Lower leg skin (tissue), 3 donors: ENCODE results near the gene CA12.

Source experiments
- CTCF ChIP-seq, 3 donors: fragments of 450-650 bp; IDR thresholded peaks; one replicate each; pipeline ENCODE4 v1.5.1; 2016; ENCODE audit warnings: antibody characterized with exemption in 3 of 3, mild to moderate bottlenecking in 3 of 3, moderate library complexity in 2 of 3
- POLR2A ChIP-seq, 2 donors: fragments of 450-650 bp; IDR thresholded peaks; one replicate each; pipeline ENCODE4 v1.6.1; 2016 to 2017; ENCODE audit warnings: antibody characterized with exemption in 2 of 2, mild to moderate bottlenecking in 1 of 2, moderate library complexity in 1 of 2

GRCh38 chr15:63329567-63330350 lies 51.9 kb downstream of the CA12 start:
- TF ChIP-seq CTCF (IDR thresholded peaks at IDR 0.05) (no peak), POLR2A (IDR thresholded peaks at IDR 0.05) (no peak)
